Activated CD4-positive, alpha-beta T cell treated with anti-CD3 and anti-CD28 coated beads for 36 hours (primary cell): ENCODE results near the gene MYL9. TPM values are rescaled to one million over a fixed set of nuclear protein-coding genes. Genes with fewer than 3 reads are reported as not detected.
A peak's percentile ranks its signal among the peaks of the same experiment; 100 is the strongest.

ENCODE experiments used
- ATAC-seq: fragments of 200-7000 bp; cut with Tn5 transposase; one replicate; pipeline ENCODE4 v1.10.0; 2021; ENCODE audit warnings: mild to moderate bottlenecking, moderate library complexity
- CTCF ChIA-PET: fragments of 350-600 bp; sonication (Branson Sonifier 250); formaldehyde crosslinking; loops from one replicate; lab custom pipeline; 2021; ENCODE audit warnings: antibody characterized with exemption; lab: Charles Lee
- POLR2A ChIA-PET: fragments of 350-600 bp; sonication (Branson Sonifier 250); formaldehyde crosslinking; loops from one replicate; lab custom pipeline; 2021; ENCODE audit warnings: antibody characterized with exemption, inconsistent platforms; lab: Charles Lee
- DNase-seq: peaks from one replicate; pipeline ENCODE4 v3.0.0-alpha.2; 2020
- H3K27ac Mint-ChIP-seq: one replicate; pipeline ENCODE4 v1.8.0; 2021; ENCODE audit warnings: mixed read lengths
- H3K27me3 Mint-ChIP-seq: one replicate; pipeline ENCODE4 v1.8.0; 2021; ENCODE audit warnings: mixed read lengths
- H3K36me3 Mint-ChIP-seq: one replicate; pipeline ENCODE4 v1.8.0; 2021; ENCODE audit warnings: low read depth, mixed read lengths
- H3K4me1 Mint-ChIP-seq: one replicate; pipeline ENCODE4 v1.8.0; 2021; ENCODE audit warnings: mixed read lengths
- H3K4me3 Mint-ChIP-seq: one replicate; pipeline ENCODE4 v1.8.0; 2021; ENCODE audit warnings: mild to moderate bottlenecking, moderate library complexity, mixed read lengths
- H3K9me3 Mint-ChIP-seq: one replicate; pipeline ENCODE4 v1.8.0; 2021; ENCODE audit warnings: low read depth, mixed read lengths
- intact Hi-C, 2 experiments: fragments of 100-400 bp; cut with DNase I in 1 of 2; cut with micrococcal nuclease in 1 of 2; formaldehyde crosslinking; loops; one replicate each; pipeline versions ENCODE4 v1.14.2 to v1.15.1; 2022 to 2024; cut with DNase I, micrococcal nuclease
- total RNA-seq, 2 experiments: library from RNA; stranded (reverse); gene quantifications; one replicate each; pipeline ENCODE4 v1.2.3, GENCODE V29; 2021

MYL9 gene
- total RNA-seq, 2 experiments from 2014 or later = 0.60 to 0.66 TPM

GRCh38 chr20:36544134-36545018, 3.1 kb downstream of the MYL9 start:
- CTCF ChIA-PET = no interaction called here
- ATAC-seq (no peak), DNase-seq (no peak)
- Mint-ChIP-seq H3K27me3 (peaks cover 2% of the 10 kb centered on the region), H3K4me1 (no peaks in the 10 kb centered on the region), H3K36me3 (no peaks in the 10 kb centered on the region), H3K27ac (no peak overlapping the region), H3K9me3 (no peaks in the 10 kb centered on the region), H3K4me3 (no peak overlapping the region)
- intact Hi-C loops = no loop called here
- POLR2A ChIA-PET = no interaction called here

DNA sequence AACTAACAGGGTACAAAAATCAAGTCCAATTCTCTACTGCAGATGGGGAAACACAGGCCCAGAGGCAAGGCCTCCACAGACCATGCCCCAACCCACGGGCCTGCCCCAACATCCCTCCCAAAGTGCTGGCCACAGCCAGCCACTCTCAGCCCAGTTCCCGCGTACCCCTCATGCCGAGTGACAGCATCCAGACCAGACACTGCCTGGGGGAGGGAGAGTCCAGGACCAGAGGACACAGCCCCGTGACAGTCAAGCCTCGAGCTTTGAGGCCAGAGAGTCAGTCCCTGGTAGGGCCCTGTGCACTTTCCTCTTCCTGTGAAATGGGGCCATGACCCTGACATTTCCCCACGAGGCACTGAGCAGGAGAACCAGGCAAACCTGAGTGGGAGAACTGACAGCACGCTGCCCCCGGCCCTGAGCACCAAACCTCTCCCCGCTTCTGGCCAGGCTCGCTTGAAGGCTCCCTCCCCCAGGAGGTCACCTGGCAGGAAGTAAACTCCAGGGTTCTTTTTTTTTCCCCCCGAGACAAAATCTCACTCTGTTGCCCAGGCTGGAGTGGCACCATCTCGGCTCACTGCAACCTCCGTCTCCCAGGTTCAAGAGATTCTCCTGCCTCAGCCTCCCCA, 4.9 kb downstream of the MYL9 start:
- ChIA-PET POLR2A (no interaction called here), CTCF (interaction anchor here (0.6 kb wide), 2 partner anchors 28 to 289 kb away, joined by 3 read pairs; no protein-coding TSS in a partner anchor)
- Mint-ChIP-seq H3K4me1 (no peaks in the 10 kb centered on the region), H3K36me3 (no peaks in the 10 kb centered on the region), H3K4me3 (no peak overlapping the region), H3K27ac (peak overlapping the region; percentile 37), H3K27me3 (no peaks in the 10 kb centered on the region), H3K9me3 (no peaks in the 10 kb centered on the region)
- ATAC-seq (no peak), DNase-seq (no peak)
- intact Hi-C loops = no loop called here

GRCh38 chr20:36547186-36548005, 6.1 kb downstream of the MYL9 start:
- H3K27me3 Mint-ChIP-seq = no peaks in the 10 kb centered on the region
- ChIA-PET CTCF (no interaction called here), POLR2A (no interaction called here)
- H3K9me3 Mint-ChIP-seq = no peaks in the 10 kb centered on the region
- H3K36me3 Mint-ChIP-seq = no peaks in the 10 kb centered on the region
- intact Hi-C loops = no loop called here
- DNase-seq (no peak), ATAC-seq (no peak)
- H3K27ac Mint-ChIP-seq = no peak overlapping the region
- H3K4me1 Mint-ChIP-seq = no peaks in the 10 kb centered on the region
- H3K4me3 Mint-ChIP-seq = no peak overlapping the region

GRCh38 chr20:36548006-36548315, 6.6 kb downstream of the MYL9 start:
- Mint-ChIP-seq H3K36me3 (no peaks in the 10 kb centered on the region), H3K9me3 (no peaks in the 10 kb centered on the region), H3K27me3 (no peaks in the 10 kb centered on the region), H3K27ac (no peak overlapping the region), H3K4me3 (no peak overlapping the region), H3K4me1 (no peaks in the 10 kb centered on the region)
- DNase-seq (peak; percentile 26), ATAC-seq (no peak)
- ChIA-PET POLR2A (no interaction called here), CTCF (interaction anchor here (0.6 kb wide), 1 partner anchor 110 kb away, joined by 7 read pairs; no protein-coding TSS in a partner anchor)
- intact Hi-C loops = no loop called here

DNA sequence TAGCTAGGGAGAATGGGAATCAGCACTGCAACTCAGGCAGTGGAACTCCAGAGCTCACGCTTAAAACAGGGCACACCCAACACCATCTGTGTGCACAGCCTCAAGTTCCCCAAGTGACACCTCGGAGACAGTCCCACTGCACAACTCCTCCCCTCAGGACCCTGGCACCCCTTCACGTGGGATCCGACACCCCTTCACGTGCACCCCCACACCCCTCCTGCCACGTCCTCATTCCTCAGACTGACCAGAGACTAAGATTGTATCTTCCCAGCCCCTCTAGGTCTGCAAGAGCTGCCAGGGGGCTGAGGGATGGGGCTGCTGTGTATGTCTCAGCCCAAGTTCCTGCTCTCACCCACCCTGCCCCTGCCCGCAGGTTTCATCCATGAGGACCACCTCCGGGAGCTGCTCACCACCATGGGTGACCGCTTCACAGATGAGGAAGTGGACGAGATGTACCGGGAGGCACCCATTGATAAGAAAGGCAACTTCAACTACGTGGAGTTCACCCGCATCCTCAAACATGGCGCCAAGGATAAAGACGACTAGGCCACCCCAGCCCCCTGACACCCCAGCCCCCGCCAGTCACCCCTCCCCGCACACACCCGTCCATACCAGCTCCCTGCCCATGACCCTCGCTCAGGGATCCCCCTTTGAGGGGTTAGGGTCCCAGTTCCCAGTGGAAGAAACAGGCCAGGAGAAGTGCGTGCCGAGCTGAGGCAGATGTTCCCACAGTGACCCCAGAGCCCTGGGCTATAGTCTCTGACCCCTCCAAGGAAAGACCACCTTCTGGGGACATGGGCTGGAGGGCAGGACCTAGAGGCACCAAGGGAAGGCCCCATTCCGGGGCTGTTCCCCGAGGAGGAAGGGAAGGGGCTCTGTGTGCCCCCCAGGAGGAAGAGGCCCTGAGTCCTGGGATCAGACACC, 7.6 kb downstream of the MYL9 start:
- Mint-ChIP-seq H3K36me3 (no peaks in the 10 kb centered on the region), H3K27me3 (no peaks in the 10 kb centered on the region), H3K27ac (no peak overlapping the region), H3K4me1 (no peaks in the 10 kb centered on the region), H3K9me3 (no peaks in the 10 kb centered on the region), H3K4me3 (no peak overlapping the region)
- DNase-seq = no peak
- POLR2A ChIA-PET = no interaction called here
- CTCF ChIA-PET = no interaction called here
- no peak for ATAC-seq
- intact Hi-C loops = no loop called here

- DNase-seq = no peak
- no peaks in the 10 kb centered on the region for H3K4me1 Mint-ChIP-seq
- H3K27me3 Mint-ChIP-seq = no peaks in the 10 kb centered on the region
- H3K4me3 Mint-ChIP-seq = no peak overlapping the region
- no peaks in the 10 kb centered on the region for H3K36me3 Mint-ChIP-seq
- POLR2A ChIA-PET = no interaction called here
- CTCF ChIA-PET = no interaction called here
- ATAC-seq = no peak
- intact Hi-C loops = no loop called here
- no peak overlapping the region for H3K27ac Mint-ChIP-seq
- H3K9me3 Mint-ChIP-seq = no peaks in the 10 kb centered on the region
Observed at GRCh38 chr20:36549628-36549941, 8.3 kb downstream of the MYL9 start.

DNA sequence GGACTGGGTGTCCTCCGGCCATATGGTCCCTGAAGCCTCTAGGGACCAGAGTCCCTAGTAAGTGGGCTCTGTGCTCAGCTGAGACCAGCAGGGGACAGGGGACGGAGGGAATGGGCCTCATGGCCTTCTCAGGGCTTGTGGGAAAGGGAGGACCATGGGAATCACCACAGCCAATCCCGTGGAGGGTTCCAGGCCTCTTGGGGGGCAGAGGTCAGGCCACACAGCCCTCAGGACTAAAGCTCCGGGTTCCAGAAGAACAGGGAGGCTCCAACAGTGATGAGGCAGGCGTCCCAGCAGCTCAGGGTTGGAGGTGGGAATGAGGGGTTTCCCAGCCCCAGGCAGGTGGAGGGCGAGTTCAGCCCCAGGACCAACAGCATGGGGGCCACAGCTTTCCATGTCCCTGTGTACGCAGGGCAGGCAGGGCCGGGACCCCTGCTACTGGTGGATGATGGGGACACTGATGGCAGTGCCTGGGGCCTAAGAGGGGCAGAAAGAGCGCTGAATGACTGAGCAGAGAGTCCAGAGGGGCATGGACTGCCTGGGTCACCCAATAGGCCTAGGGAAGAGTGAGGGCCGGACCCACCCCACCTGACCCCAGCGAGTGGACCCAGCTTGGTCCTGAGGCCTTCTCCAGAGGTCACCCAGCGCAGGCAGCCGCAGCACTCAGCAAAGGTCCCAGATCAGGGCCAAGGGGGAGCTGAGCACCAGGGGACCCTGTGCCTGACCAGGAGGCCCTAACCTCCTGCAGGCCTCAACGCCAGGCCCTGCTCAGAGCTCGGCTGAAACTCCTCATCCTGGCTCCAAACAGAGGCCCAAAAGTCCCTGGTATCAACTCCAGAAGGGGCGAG, 8.8 kb downstream of the MYL9 start:
- no peaks in the 10 kb centered on the region for H3K36me3 Mint-ChIP-seq
- ATAC-seq (no peak), DNase-seq (no peak)
- H3K4me1 Mint-ChIP-seq = no peaks in the 10 kb centered on the region
- POLR2A ChIA-PET = no interaction called here
- intact Hi-C loops = loop anchor here in 1 of 2 experiments (10.0 kb wide), 1 partner anchor 335 kb away; no protein-coding TSS in a partner anchor
- no peak overlapping the region for H3K4me3 Mint-ChIP-seq
- no peak overlapping the region for H3K27ac Mint-ChIP-seq
- no peaks in the 10 kb centered on the region for H3K9me3 Mint-ChIP-seq
- CTCF ChIA-PET = no interaction called here
- H3K27me3 Mint-ChIP-seq = no peaks in the 10 kb centered on the region

DNA sequence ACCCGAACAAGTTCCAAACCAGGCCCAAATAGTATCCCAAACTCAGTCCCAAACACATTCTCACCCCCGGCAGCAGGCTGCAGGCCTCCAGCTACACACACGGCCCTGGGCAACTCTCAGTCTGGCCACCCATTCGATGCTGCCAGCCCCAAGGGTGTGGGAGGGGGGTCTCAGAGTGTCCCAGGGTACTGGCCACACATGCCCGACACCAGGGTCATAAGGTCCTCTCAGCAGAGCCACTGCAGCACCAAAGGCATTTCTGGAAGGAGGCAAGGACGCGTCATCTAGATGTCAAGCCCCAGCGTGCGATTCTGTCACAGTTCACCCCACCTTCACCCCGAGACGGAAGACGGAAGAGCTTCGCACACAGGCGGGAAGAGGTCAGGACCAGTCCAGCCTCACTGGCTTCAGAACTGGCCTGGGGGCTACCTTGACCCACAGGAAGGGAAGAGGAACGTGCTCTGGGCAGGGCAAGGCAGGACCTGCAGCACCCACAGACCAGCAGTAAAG, 9.5 kb downstream of the MYL9 start:
- H3K4me3 Mint-ChIP-seq = no peak overlapping the region
- no peak overlapping the region for H3K27ac Mint-ChIP-seq
- DNase-seq (no peak), ATAC-seq (no peak)
- no peaks in the 10 kb centered on the region for H3K27me3 Mint-ChIP-seq
- ChIA-PET POLR2A (no interaction called here), CTCF (interaction anchor here (0.6 to 0.8 kb wide), 3 partner anchors 95 to 258 kb away, joined by 3 to 4 read pairs (median 3); partner anchors contain the start of gene SLA2)
- no peaks in the 10 kb centered on the region for H3K9me3 Mint-ChIP-seq
- H3K4me1 Mint-ChIP-seq = no peaks in the 10 kb centered on the region
- H3K36me3 Mint-ChIP-seq = no peaks in the 10 kb centered on the region
- intact Hi-C loops = loop anchor here in 1 of 2 experiments (10.0 kb wide), 1 partner anchor 334 kb away; no protein-coding TSS in a partner anchor

- intact Hi-C loops = loop anchor here in 1 of 2 experiments (5.0 to 10.0 kb wide), 2 partner anchors 192 to 330 kb away; partner anchors contain the start of gene NDRG3
- Mint-ChIP-seq H3K27ac (no peak overlapping the region), H3K9me3 (no peaks in the 10 kb centered on the region), H3K4me3 (no peak overlapping the region), H3K4me1 (peaks cover 9% of the 10 kb centered on the region), H3K27me3 (no peaks in the 10 kb centered on the region), H3K36me3 (no peaks in the 10 kb centered on the region)
- no peak for ATAC-seq
- POLR2A ChIA-PET = no interaction called here
- DNase-seq = no peak
- CTCF ChIA-PET = no interaction called here
Observed at GRCh38 chr20:36555248-36555647, 13.9 kb downstream of the MYL9 start.

- Mint-ChIP-seq H3K36me3 (peaks cover 2% of the 10 kb centered on the region), H3K4me3 (no peak overlapping the region), H3K27me3 (no peaks in the 10 kb centered on the region), H3K9me3 (peaks cover 4% of the 10 kb centered on the region), H3K4me1 (no peaks in the 10 kb centered on the region), H3K27ac (no peak overlapping the region)
- DNase-seq = no peak
- intact Hi-C loops = no loop called here
- ChIA-PET POLR2A (no interaction called here), CTCF (no interaction called here)
- no peak for ATAC-seq
Observed at GRCh38 chr20:36562724-36563123, 21.4 kb downstream of the MYL9 start.
